Natural killer cell (primary cell): ENCODE measurements around the gene KIF1A. TPM values are rescaled to one million over a fixed set of nuclear protein-coding genes. Genes with fewer than 3 reads are reported as not detected.

Experiments
- ATAC-seq, 3 donors: fragments of 150-1000 bp in 2 of 3; fragments of 200-7000 bp in 1 of 3; cut with Tn5 transposase; 1 replicate in 1 of 3; 2 replicates in 2 of 3; pipeline ENCODE4 v1.10.0; 2021; ENCODE audit warnings: mild to moderate bottlenecking in 2 of 3, moderate library complexity in 2 of 3
- DNase-seq, 2 donors: peaks; one replicate each; pipeline versions ENCODE4 v3.0.0 to v3.0.0-alpha.2; 2013 to 2021; ENCODE audit warnings: mixed read lengths in 1 of 2
- H3K27ac ChIP-seq: one replicate; pipeline ENCODE4 v1.5.1; 2013; ENCODE audit warnings: mild to moderate bottlenecking, low read length
- H3K27me3 ChIP-seq: one replicate; pipeline ENCODE4 v1.6.1; 2013; ENCODE audit warnings: low read length; ENCODE audit not compliant: control insufficient read depth, insufficient read depth
- H3K36me3 ChIP-seq: one replicate; pipeline ENCODE4 v1.6.1; 2013; ENCODE audit warnings: low read length; ENCODE audit not compliant: control insufficient read depth, insufficient read depth
- H3K4me1 ChIP-seq: one replicate; pipeline ENCODE4 v1.6.1; 2013; ENCODE audit warnings: low read length; ENCODE audit not compliant: control insufficient read depth, insufficient read depth
- H3K4me3 ChIP-seq: one replicate; pipeline ENCODE4 v1.5.1; 2013; ENCODE audit warnings: low read length
- H3K9me3 ChIP-seq: one replicate; pipeline ENCODE4 v1.6.1; 2013; ENCODE audit warnings: low read length; ENCODE audit not compliant: control insufficient read depth, insufficient read depth
- H3K27ac Mint-ChIP-seq, 2 donors: one replicate each; pipeline ENCODE4 v1.8.0; 2022; ENCODE audit warnings: mild to moderate bottlenecking in 2 of 2, mixed read lengths in 2 of 2, moderate library complexity in 1 of 2
- H3K27me3 Mint-ChIP-seq, 2 donors: one replicate each; pipeline ENCODE4 v1.8.0; 2022; ENCODE audit warnings: low read depth in 2 of 2, mixed read lengths in 2 of 2
- H3K36me3 Mint-ChIP-seq: one replicate; pipeline ENCODE4 v1.8.0; 2022; ENCODE audit warnings: mixed read lengths
- H3K4me1 Mint-ChIP-seq, 2 donors: one replicate each; pipeline ENCODE4 v1.8.0; 2022; ENCODE audit warnings: mixed read lengths in 2 of 2
- H3K4me3 Mint-ChIP-seq: one replicate; pipeline ENCODE4 v1.8.0; 2022; ENCODE audit warnings: mild to moderate bottlenecking, moderate library complexity, mixed read lengths
- H3K9me3 Mint-ChIP-seq, 2 donors: one replicate each; pipeline ENCODE4 v1.8.0; 2022; ENCODE audit warnings: mixed read lengths in 2 of 2
- CTCF ChIP-seq: fragments of 200-600 bp; IDR thresholded peaks from one replicate; pipeline ENCODE4 v1.8.0; 2022; ENCODE audit warnings: antibody characterized with exemption
- WGBS: methylation state at CpG from one replicate; pipeline ENCODE4 v1.1.7; 2013; ENCODE audit warnings: missing lambda C conversion rate; ENCODE audit not compliant: insufficient coverage; 5-methylcytosine and 5-hydroxymethylcytosine counted together
- intact Hi-C: fragments of 100-400 bp; cut with micrococcal nuclease; formaldehyde crosslinking; loops from one replicate; pipeline ENCODE4 v1.14.2; 2022
- total RNA-seq, 4 donors: library from RNA; stranded (reverse); fragments of 120-200 nt in 1 of 4; gene quantifications; one replicate each; pipeline versions ENCODE4 v1.2.3 to v1.2.4, GENCODE V29; 2013 to 2022

The KIF1A gene
- total RNA-seq, 3 donors from 2014 or later (not counting 1 experiment from before 2014, with no cell fraction given) = 0.09 TPM; not detected in 2

GRCh38 chr2:240791221-240791800 is 28.7 kb downstream of the KIF1A start:
- ATAC-seq (no peak), DNase-seq (no peak)
- Histone ChIP-seq H3K9me3 (no peaks in the 10 kb centered on the region), H3K27ac (no peak overlapping the region), H3K27me3 (no peaks in the 10 kb centered on the region), H3K36me3 (no peaks in the 10 kb centered on the region), H3K4me3 (no peak overlapping the region), H3K4me1 (no peaks in the 10 kb centered on the region)
- H3K9me3 Mint-ChIP-seq = no peaks in the 10 kb centered on the region
- no peak overlapping the region for H3K27ac Mint-ChIP-seq
- TF ChIP-seq CTCF = no peak
- 90% methylated on average over 18 of the region's 19 CpGs for WGBS
- intact Hi-C loops = no loop called here
- no peak overlapping the region for H3K4me3 Mint-ChIP-seq
- no peaks in the 10 kb centered on the region for H3K36me3 Mint-ChIP-seq
- no peaks in the 10 kb centered on the region for H3K4me1 Mint-ChIP-seq
- no peaks in the 10 kb centered on the region for H3K27me3 Mint-ChIP-seq

- no peak overlapping the region for H3K27ac ChIP-seq
- H3K36me3 ChIP-seq = no peaks in the 10 kb centered on the region
- TF ChIP-seq CTCF = no peak
- no peak overlapping the region for H3K4me3 ChIP-seq
- H3K36me3 Mint-ChIP-seq = no peaks in the 10 kb centered on the region
- no peaks in the 10 kb centered on the region for H3K4me1 ChIP-seq
- no peak overlapping the region for H3K4me3 Mint-ChIP-seq
- no peak overlapping the region for H3K27ac Mint-ChIP-seq
- H3K4me1 Mint-ChIP-seq = no peaks in the 10 kb centered on the region
- intact Hi-C loops = no loop called here
- H3K27me3 ChIP-seq = no peaks in the 10 kb centered on the region
- no peak for DNase-seq
- WGBS = 92% methylated on average over 21 of the region's 21 CpGs
- no peak for ATAC-seq
- H3K27me3 Mint-ChIP-seq = no peaks in the 10 kb centered on the region
- no peaks in the 10 kb centered on the region for H3K9me3 Mint-ChIP-seq
- H3K9me3 ChIP-seq = no peaks in the 10 kb centered on the region
Observed at GRCh38 chr2:240790370-240791220, 29.4 kb downstream of the KIF1A start.

GRCh38 chr2:240789501-240790369 is 30.3 kb downstream of the KIF1A start:
- Histone ChIP-seq H3K4me1 (no peaks in the 10 kb centered on the region), H3K9me3 (no peaks in the 10 kb centered on the region), H3K4me3 (no peak overlapping the region), H3K36me3 (no peaks in the 10 kb centered on the region), H3K27ac (no peak overlapping the region), H3K27me3 (no peaks in the 10 kb centered on the region)
- Mint-ChIP-seq H3K27ac (no peak overlapping the region), H3K4me3 (no peak overlapping the region), H3K36me3 (no peaks in the 10 kb centered on the region), H3K4me1 (no peaks in the 10 kb centered on the region), H3K27me3 (no peaks in the 10 kb centered on the region), H3K9me3 (no peaks in the 10 kb centered on the region)
- TF ChIP-seq CTCF = no peak
- ATAC-seq (no peak), DNase-seq (no peak)
- intact Hi-C loops = no loop called here
- WGBS = 85% methylated on average over 23 of the region's 23 CpGs
